Measurements from ENCODE around the gene SEMA5B.

The SEMA5B gene

DNA sequence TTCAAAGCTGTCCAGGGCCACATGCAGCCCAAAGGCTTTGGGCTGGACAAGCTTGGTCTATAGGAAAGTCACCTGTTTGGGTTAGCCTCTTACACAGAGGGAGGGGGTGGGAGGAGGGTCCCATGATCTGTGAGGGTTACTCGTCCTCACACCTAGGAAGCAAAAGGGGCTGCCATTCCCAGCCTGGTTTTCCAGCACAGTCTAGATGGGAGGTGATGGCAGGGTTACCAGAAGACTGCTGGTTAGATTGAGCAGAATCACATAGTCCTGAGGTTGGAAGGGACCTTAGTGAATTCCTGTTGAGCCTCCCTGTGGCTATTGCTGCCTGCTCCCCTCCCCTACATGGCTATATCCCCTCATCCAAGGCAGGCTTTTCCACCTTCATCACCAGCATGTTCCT lies 101.8 kb downstream of the SEMA5B start:
- Histone ChIP-seq H3K4me2 (ENCODE audit: low read length) (no peak overlapping the region), H3K4me3 (ENCODE audit: low read length) (no peak overlapping the region), H3K4me1 (ENCODE audit: control insufficient read depth, insufficient read depth, low read length) (no peaks in the 10 kb centered on the region), H3K9me3 (replicated peaks; ENCODE audit: low read length) (no peaks in the 10 kb centered on the region), H3K36me3 (ENCODE audit: insufficient read depth, low read length) (no peaks in the 10 kb centered on the region), H3K27me3 (ENCODE audit: control insufficient read depth, insufficient read depth, low read length) (peaks cover 86% of the 10 kb centered on the region), H3K9ac (ENCODE audit: low read depth, low read length) (no peak overlapping the region)

DNA sequence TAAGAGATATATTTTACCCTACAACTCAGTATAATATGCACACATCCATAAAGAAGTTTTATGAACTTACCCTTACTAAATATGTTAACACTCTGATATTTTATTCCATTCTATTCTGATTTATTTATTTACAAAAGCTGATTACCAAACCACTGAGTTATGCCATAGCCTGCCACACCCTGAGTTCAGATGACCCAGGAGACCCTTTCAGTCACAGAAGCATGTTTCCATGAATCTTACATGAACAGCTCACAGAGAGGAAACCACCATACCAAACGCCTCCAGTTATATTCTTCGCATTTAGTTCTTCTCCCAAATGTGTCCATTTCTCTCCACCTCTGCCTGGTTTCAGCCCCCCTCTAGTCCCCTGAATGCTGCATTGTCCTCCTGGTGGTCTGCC lies 103.5 kb downstream of the SEMA5B start:
- H3K36me3 ChIP-seq (ENCODE audit: insufficient read depth, low read length): no peaks in the 10 kb centered on the region
- H3K4me2 ChIP-seq (ENCODE audit: low read length): no peak overlapping the region
- H3K9ac ChIP-seq (ENCODE audit: low read depth, low read length): no peak overlapping the region
- H3K27me3 ChIP-seq (ENCODE audit: control insufficient read depth, insufficient read depth, low read length): peaks cover 84% of the 10 kb centered on the region
- H3K9me3 ChIP-seq (replicated peaks; ENCODE audit: low read length): no peaks in the 10 kb centered on the region
- no peaks in the 10 kb centered on the region for H3K4me1 ChIP-seq (ENCODE audit: control insufficient read depth, insufficient read depth, low read length)
- H3K4me3 ChIP-seq (ENCODE audit: low read length): no peak overlapping the region

DNA sequence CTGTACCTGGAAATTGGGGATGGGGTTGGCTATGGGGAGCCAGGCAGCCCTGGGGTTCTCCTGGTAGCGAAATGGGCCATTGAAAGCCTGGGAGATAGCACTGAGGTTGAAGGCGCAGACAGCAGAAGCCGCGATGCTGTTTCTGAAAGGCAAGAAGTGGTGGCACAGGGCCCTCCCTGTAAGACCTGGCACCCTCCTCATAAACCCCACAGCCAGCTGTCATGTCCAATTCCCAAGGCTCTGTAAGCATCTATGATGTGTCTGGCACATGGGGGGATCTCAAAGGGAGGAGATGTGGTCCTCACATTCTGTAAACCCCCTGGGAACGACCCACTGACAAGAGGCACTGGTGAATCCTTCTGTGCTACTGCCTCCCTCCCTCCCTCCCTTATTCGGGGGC lies 104.0 kb downstream of the SEMA5B start:
- Histone ChIP-seq H3K9ac (ENCODE audit: low read depth, low read length) (no peak overlapping the region), H3K27me3 (ENCODE audit: control insufficient read depth, insufficient read depth, low read length) (peaks cover 81% of the 10 kb centered on the region), H3K36me3 (ENCODE audit: insufficient read depth, low read length) (no peaks in the 10 kb centered on the region), H3K4me2 (ENCODE audit: low read length) (no peak overlapping the region), H3K9me3 (replicated peaks; ENCODE audit: low read length) (no peaks in the 10 kb centered on the region), H3K4me1 (ENCODE audit: control insufficient read depth, insufficient read depth, low read length) (no peaks in the 10 kb centered on the region), H3K4me3 (ENCODE audit: low read length) (no peak overlapping the region)

DNA sequence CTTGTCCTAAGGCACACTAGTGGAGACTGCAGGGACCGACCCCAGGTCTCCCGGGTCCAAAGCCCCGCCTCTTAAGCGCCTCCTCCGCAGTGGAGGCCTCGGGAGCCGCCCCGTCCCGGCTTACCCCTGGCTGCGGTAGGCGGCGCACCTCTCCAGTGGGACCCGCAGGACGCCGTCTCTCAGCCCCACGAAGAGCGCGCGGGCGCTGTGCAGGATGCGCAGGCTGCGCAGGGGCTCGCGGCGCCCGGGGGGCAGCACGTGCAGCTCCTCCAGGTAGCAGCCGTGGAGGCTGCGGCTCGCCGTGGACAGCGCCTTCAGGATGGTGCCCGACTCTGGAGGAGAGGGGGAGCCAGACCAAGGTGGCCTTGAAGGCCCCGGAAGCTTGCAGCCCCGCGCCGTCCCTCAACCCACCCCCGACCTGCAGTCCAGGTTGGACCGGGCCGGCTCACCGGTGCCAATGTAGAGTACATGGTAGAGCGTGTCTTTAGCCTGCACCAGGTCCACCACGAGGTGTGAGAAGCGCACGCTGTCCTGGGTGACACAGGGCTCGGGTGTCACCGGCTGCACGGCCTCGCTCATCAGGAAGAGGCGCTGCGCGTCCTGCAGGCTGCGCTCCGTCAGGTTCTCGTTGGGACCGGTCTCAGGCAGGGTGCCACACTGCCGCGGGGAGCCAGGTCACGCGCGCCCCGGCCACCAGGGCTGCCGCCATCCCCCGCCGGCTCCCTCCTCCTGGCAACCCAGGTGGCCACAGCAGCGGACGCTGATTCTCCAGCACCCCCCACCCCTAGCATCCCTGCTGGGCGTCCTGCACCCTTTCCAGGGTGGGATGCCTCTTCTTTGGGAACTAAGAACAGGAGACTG lies 105.5 kb downstream of the SEMA5B start:
- Histone ChIP-seq H3K9me3 (replicated peaks; ENCODE audit: low read length) (no peaks in the 10 kb centered on the region), H3K9ac (ENCODE audit: low read depth, low read length) (no peak overlapping the region), H3K36me3 (ENCODE audit: insufficient read depth, low read length) (no peaks in the 10 kb centered on the region), H3K27me3 (ENCODE audit: control insufficient read depth, insufficient read depth, low read length) (peaks cover 71% of the 10 kb centered on the region), H3K4me2 (ENCODE audit: low read length) (no peak overlapping the region), H3K4me1 (ENCODE audit: control insufficient read depth, insufficient read depth, low read length) (no peaks in the 10 kb centered on the region), H3K4me3 (ENCODE audit: low read length) (no peak overlapping the region)

DNA sequence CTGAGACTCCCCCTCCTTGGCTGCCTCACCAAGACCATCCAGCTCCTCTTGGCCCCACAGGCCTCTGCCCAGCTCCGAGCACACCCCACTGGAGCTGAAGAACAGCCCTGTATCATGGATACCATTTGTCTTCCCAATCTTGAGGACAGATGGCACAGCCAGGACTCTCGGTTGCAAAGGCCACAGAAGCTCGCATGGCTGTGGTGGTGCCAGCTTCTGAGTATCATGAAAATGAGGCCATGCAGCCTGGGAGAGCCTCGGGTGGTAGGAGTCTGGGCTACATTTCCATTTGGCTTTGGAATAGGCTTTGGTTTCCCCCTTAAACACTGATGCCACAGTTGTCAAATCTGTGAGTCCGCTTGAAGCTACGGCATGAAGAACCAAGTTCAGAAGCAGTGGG lies 106.6 kb downstream of the SEMA5B start:
- no peak overlapping the region for H3K4me2 ChIP-seq (ENCODE audit: low read length)
- no peak overlapping the region for H3K9ac ChIP-seq (ENCODE audit: low read depth, low read length)
- no peaks in the 10 kb centered on the region for H3K4me1 ChIP-seq (ENCODE audit: control insufficient read depth, insufficient read depth, low read length)
- no peaks in the 10 kb centered on the region for H3K9me3 ChIP-seq (replicated peaks; ENCODE audit: low read length)
- H3K36me3 ChIP-seq (ENCODE audit: insufficient read depth, low read length): no peaks in the 10 kb centered on the region
- peaks cover 73% of the 10 kb centered on the region for H3K27me3 ChIP-seq (ENCODE audit: control insufficient read depth, insufficient read depth, low read length)
- no peak overlapping the region for H3K4me3 ChIP-seq (ENCODE audit: low read length)

DNA sequence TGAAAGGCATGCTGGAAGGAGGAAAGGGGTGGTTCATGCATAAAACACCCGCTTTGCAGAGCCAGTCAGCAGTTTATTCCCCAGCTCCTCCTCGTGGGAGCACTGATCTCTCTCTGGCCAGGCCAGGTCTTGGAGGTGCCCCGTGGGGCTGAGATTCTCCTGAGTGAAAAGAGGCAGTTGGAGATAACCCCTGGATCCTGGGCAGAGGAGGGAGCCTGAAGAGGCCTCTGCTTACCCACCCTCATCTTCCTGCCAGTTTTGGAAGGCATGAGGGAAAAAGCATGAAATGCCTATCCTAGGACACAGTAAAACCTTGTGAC lies 108.3 kb downstream of the SEMA5B start:
- Histone ChIP-seq H3K9me3 (replicated peaks; ENCODE audit: low read length) (no peaks in the 10 kb centered on the region), H3K36me3 (ENCODE audit: insufficient read depth, low read length) (no peaks in the 10 kb centered on the region), H3K27me3 (ENCODE audit: control insufficient read depth, insufficient read depth, low read length) (peaks cover 67% of the 10 kb centered on the region), H3K4me1 (ENCODE audit: control insufficient read depth, insufficient read depth, low read length) (no peaks in the 10 kb centered on the region), H3K4me2 (ENCODE audit: low read length) (no peak overlapping the region), H3K9ac (ENCODE audit: low read depth, low read length) (no peak overlapping the region), H3K4me3 (ENCODE audit: low read length) (no peak overlapping the region)

DNA sequence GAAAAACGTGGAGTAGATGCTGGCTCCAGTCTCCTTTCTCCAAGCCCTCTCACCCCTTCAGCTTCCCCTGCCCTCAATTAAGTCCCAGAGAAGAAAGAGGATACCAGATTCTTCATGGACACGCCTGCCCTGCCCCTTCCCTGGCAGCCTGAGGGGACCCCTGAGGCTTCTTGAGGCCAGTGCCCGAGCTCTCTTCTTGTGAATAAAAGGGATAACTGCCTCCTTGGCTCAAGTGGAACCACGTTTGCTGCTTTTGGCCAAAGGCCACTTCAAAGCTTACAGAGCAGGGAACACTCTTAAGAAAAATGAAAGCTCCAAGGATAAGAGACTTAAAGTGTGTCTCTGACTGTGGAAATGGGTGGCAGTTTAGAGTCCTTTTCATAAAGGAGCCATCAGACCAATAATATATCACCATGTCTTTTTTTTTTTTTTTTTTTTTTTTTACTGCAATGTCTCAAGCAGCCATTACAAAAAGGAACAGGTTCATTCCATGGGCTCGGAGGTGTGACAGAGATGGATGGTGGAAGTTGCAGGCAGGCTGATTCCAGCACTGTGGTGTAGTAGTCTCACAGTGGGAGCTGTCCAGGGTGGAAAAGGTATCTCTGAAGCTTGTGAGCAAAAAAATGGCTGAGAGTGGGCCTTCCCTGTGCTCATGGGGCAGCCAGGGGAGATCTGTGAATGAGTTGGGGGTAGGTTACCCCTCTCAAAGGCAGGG lies 108.8 kb downstream of the SEMA5B start:
- H3K36me3 ChIP-seq (ENCODE audit: insufficient read depth, low read length): no peaks in the 10 kb centered on the region
- H3K9ac ChIP-seq (ENCODE audit: low read depth, low read length): no peak overlapping the region
- no peaks in the 10 kb centered on the region for H3K9me3 ChIP-seq (replicated peaks; ENCODE audit: low read length)
- no peak overlapping the region for H3K4me3 ChIP-seq (ENCODE audit: low read length)
- H3K27me3 ChIP-seq (ENCODE audit: control insufficient read depth, insufficient read depth, low read length): peaks cover 66% of the 10 kb centered on the region
- H3K4me1 ChIP-seq (ENCODE audit: control insufficient read depth, insufficient read depth, low read length): no peaks in the 10 kb centered on the region
- H3K4me2 ChIP-seq (ENCODE audit: low read length): no peak overlapping the region

DNA sequence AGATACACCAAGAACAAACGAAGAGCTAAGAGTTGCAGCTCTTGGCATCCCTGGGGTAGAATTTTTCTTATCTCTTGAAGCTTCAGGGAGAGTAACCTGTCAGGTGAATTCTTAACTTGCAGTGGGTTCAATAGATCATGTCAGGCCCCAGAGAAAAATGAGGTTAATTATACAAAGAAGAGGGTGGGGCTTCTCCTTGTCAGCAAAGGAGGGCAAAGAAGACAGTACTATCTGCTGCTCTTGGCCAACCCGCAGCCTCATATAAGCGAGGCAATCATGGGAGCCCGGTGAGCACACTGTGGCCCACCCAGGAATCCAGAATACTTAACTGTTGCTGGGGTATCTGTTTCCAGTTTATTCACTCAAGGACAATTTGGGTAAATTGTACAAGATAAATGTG lies 110.2 kb downstream of the SEMA5B start:
- Histone ChIP-seq H3K9ac (ENCODE audit: low read depth, low read length) (no peak overlapping the region), H3K36me3 (ENCODE audit: insufficient read depth, low read length) (no peaks in the 10 kb centered on the region), H3K4me3 (ENCODE audit: low read length) (no peak overlapping the region), H3K9me3 (replicated peaks; ENCODE audit: low read length) (no peaks in the 10 kb centered on the region), H3K4me1 (ENCODE audit: control insufficient read depth, insufficient read depth, low read length) (no peaks in the 10 kb centered on the region), H3K27me3 (ENCODE audit: control insufficient read depth, insufficient read depth, low read length) (peaks cover 56% of the 10 kb centered on the region), H3K4me2 (ENCODE audit: low read length) (no peak overlapping the region)

DNA sequence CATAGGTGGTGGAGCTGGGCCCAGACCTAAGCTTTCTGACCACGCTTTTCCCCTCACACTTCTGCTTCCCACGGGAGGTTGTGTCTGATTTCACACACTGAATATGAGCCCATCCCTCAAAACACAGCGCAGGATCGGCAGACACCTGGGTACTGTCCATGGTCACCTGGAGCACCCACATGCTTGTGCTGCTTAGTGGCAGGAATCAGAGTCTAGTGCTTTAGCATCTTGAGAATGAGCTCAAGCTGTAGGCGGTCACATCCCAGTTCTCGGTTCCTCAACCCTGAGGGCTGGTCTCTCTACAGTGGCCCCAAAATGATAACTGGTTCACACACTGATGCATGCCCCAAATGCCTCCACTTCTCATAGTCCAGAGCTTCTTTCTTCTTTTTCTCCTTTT lies 111.0 kb downstream of the SEMA5B start:
- H3K4me1 ChIP-seq (ENCODE audit: control insufficient read depth, insufficient read depth, low read length): no peaks in the 10 kb centered on the region
- peaks cover 47% of the 10 kb centered on the region for H3K27me3 ChIP-seq (ENCODE audit: control insufficient read depth, insufficient read depth, low read length)
- no peaks in the 10 kb centered on the region for H3K36me3 ChIP-seq (ENCODE audit: insufficient read depth, low read length)
- H3K4me2 ChIP-seq (ENCODE audit: low read length): no peak overlapping the region
- H3K9me3 ChIP-seq (replicated peaks; ENCODE audit: low read length): no peaks in the 10 kb centered on the region
- H3K4me3 ChIP-seq (ENCODE audit: low read length): no peak overlapping the region
- H3K9ac ChIP-seq (ENCODE audit: low read depth, low read length): no peak overlapping the region

DNA sequence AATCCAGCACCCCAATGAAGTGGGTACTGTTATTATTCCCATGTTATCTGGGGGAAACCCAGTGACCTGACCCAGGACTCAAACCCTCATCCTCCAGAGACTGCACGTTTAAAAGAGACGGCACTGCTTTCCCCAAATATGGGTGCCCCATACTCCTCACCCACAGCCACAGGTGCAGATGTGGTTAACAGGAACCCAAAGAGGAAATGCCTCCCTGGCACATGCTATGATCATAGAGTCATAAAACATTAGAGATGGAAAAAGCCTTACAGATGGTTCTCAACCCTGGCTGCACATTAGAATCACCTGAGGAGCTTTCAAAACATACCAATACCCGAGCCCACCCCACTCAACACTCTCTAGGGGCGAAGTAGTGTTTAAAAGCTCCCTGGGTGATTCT lies 111.5 kb downstream of the SEMA5B start:
- no peak overlapping the region for H3K4me3 ChIP-seq (ENCODE audit: low read length)
- H3K4me1 ChIP-seq (ENCODE audit: control insufficient read depth, insufficient read depth, low read length): no peaks in the 10 kb centered on the region
- no peak overlapping the region for H3K9ac ChIP-seq (ENCODE audit: low read depth, low read length)
- no peak overlapping the region for H3K4me2 ChIP-seq (ENCODE audit: low read length)
- no peaks in the 10 kb centered on the region for H3K9me3 ChIP-seq (replicated peaks; ENCODE audit: low read length)
- H3K27me3 ChIP-seq (ENCODE audit: control insufficient read depth, insufficient read depth, low read length): peaks cover 42% of the 10 kb centered on the region
- no peaks in the 10 kb centered on the region for H3K36me3 ChIP-seq (ENCODE audit: insufficient read depth, low read length)

DNA sequence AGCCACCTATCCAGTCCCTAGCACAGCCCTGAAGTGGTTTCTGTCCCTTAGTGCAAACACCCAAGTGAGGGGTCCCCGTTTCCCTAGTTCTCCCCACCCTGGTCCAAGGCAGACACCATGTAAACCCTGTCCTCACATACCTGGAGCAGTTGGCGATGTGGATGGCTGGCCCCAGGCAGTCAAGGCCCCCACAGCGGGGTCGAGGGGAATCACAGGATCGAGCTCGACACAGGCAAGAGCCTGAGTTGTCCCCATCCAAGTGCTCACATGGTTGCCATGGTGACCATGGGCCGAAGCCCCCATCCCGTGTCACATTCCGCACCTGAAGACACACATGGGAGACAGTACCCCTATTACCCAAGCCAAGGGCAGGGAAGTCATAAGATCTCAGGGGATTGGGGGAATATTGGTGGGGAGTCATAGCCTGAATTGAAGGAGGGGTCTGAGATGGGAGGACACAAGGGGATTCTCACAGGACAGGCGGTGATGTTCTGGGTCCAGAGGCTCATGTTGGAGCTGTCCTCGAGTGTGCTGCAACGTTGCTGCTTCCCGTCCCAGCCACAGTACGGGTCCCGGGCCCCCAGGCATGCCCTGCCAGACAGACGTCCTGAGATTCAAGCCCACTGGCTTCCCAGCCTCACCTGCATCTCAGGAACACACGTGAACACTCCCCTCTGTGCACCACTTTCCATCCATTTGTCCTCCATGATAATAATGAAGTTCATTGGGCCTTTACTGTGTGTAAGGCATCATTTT lies 112.1 kb downstream of the SEMA5B start:
- no peak overlapping the region for H3K4me2 ChIP-seq (ENCODE audit: low read length)
- no peaks in the 10 kb centered on the region for H3K36me3 ChIP-seq (ENCODE audit: insufficient read depth, low read length)
- no peak overlapping the region for H3K9ac ChIP-seq (ENCODE audit: low read depth, low read length)
- no peaks in the 10 kb centered on the region for H3K4me1 ChIP-seq (ENCODE audit: control insufficient read depth, insufficient read depth, low read length)
- H3K4me3 ChIP-seq (ENCODE audit: low read length): no peak overlapping the region
- no peaks in the 10 kb centered on the region for H3K9me3 ChIP-seq (replicated peaks; ENCODE audit: low read length)
- H3K27me3 ChIP-seq (ENCODE audit: control insufficient read depth, insufficient read depth, low read length): peaks cover 39% of the 10 kb centered on the region
